Activated CD8-positive, alpha-beta memory T cell treated with anti-CD3 and anti-CD28 coated beads, Interleukin-2, amount 50 U/mL, for 4 hours (primary cell): Measurements from ENCODE around the gene ZNF541.
"Not testable (repeated sequence)": the region's sequence is repeated elsewhere in the genome, so short reads cannot be mapped to it uniquely, and the experiment has no call there.

Source experiments
- DNase-seq: peaks from one replicate; pipeline ENCODE4 v3.0.0-alpha.2; 2020

Gene ZNF541

GRCh38 chr19:47598407-47599349 is 25.7 kb upstream of the ZNF541 start:
- DNase-seq, result no peak

- DNase-seq, result no peak
Measured at GRCh38 chr19:47595944-47596343, 23.0 kb upstream of the ZNF541 start.

DNA sequence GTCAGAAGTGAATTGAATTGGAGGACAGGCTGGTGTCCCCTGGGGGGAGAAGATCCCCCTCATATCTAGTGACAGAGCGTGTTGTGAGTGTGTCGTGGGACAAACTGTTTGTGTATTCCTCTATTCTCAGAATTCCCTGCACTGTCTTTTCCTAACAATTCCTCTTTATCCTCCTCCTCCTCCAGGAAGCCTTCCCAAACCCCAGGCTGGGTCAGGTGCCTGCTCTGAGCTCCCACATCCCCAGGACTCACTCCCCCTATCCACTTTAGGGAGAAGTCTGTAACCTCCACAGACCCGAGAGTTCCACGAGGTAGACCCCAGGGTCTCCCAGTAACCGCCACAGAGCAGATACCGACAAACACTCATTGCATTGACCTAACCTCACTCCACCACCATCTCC is 20.9 kb upstream of the ZNF541 start:
- no peak for DNase-seq

DNA sequence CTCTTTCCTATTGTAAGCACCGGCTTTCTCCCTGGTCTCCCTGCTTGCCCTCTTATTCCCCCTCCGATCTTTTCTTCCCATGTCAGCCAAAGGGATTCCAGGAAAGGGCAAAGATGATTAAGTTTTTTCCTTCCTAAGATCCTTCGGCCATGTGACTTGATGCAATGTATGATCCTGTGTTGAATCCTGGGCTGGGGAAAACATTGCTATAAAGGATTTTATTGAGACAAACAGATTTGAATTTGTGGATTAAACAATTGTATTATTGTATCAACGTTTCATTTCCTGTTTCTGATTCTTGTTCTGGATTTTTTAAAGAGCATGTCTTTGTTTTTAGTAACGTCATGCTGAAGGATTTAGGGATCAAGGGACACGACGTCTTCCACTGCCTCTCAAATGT is 16.9 kb upstream of the ZNF541 start:
- no peak for DNase-seq

- DNase-seq, result no peak
Measured at GRCh38 chr19:47587295-47587694, 14.3 kb upstream of the ZNF541 start.

GRCh38 chr19:47583161-47583560 is 10.2 kb upstream of the ZNF541 start:
- DNase-seq, result not testable (repeated sequence)

DNA sequence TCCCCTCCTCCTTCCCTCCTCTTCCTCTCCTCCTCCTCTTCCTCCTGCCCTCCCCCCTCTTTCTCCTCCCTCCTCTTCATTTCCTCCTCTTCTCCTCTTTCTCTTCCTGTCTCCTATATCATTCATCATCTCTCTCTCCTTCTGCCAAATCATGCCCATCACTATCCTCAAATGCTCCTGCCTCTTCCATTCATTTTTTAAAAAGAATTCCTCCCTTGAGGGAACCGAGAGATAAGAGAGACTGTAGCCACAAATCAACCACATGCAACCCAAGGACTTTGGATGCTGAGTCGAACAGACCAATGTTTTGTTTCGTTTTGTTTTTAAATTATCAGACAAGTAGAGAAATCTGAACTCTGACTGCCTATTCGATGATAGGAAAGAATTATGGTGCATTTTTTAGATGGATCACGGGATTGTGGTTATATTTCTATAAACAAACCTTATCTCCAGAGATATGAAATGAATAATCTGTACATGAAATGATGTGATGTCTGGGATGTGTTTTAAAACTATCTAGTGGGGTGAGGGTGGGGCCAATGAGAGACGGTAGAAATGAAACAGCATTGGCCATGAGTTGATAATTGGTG is 9.5 kb upstream of the ZNF541 start:
- DNase-seq, result no peak

GRCh38 chr19:47581605-47582319 is 8.8 kb upstream of the ZNF541 start:
- no peak for DNase-seq

- DNase-seq, result no peak
Measured at GRCh38 chr19:47580397-47580796, 7.4 kb upstream of the ZNF541 start.

DNA sequence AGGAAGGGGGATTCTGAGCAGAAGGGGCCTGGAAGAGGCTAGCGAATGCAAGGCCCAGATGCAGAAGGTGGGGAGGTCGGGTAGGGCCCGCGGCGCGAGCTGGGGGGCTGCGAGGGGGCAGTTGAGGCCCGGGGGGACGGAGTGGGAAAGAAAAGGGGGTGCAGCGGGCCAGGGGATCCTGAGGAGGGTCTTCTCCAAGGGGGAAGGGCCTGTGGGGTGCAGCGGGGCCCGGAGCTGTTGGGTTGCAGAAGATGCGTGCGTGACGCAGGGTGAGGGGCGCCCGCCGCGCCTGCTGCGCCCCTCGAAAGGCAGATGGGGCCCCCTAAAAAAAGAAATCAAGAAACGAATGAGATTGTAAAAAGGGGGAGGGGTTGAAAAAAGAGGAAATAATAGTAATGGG is 313 bp downstream of the ZNF541 start:
- DNase-seq, result no peak

DNA sequence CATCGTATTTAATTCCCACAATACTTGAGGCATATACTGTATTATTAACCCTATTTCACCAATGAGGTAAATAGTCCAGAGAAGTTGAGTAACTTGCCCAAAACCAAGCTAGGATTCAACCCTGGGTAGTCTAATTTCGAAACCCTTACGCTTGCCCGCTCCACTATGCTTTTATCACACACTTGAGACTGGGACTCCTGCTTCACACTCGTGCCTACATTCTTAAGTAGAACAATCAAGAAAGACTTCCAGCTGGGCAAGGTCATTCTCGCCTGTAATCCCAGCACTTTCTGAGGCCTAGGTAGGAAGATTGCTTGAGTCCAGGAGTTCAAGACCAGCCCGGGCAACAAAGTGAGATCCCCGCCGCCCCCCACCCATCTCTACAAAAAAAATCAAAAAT is 3.6 kb downstream of the ZNF541 start:
- no peak for DNase-seq

- DNase-seq, result no peak
Measured at GRCh38 chr19:47564081-47564480, 8.9 kb downstream of the ZNF541 start.

DNA sequence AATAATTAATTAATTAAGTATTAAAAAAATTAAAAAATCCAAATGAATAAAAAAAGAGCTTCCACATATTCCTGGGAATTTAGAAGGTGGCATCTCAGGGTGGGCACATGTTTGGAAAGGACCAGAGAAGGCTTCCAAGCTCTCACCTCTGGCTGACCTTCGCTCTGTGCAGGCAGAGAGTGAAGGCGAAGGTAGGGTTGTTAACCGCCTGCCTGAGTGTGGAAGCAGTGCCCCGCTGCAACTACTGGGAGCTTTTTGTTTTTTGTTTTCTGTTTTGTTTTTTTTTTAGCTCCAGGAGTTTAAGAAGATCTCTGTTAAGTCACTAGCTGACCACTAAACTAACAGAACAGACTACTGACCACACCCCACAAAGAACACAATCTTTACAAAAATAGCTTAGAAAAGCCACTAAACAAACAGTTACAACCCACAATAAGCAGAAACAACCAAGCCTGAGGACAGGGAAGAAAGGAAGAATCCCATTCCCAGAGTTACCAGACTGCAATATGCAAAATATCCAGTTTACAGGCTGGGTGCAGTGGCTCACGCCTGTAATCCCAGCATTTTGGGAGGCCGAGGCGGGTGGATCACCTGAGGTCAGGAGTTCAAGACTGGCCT is 11.4 kb downstream of the ZNF541 start:
- no peak for DNase-seq

GRCh38 chr19:47560999-47561398 is 11.9 kb downstream of the ZNF541 start:
- no peak for DNase-seq

- no peak for DNase-seq
Measured at GRCh38 chr19:47550129-47550528, 22.8 kb downstream of the ZNF541 start.

GRCh38 chr19:47549261-47549862 is 23.6 kb downstream of the ZNF541 start:
- no peak for DNase-seq

- DNase-seq, result no peak
Measured at GRCh38 chr19:47547199-47547598, 25.7 kb downstream of the ZNF541 start.

- DNase-seq, result no peak
Measured at GRCh38 chr19:47545061-47545948, 27.6 kb downstream of the ZNF541 start.

GRCh38 chr19:47544476-47544875 is 28.5 kb downstream of the ZNF541 start:
- DNase-seq, result no peak

DNA sequence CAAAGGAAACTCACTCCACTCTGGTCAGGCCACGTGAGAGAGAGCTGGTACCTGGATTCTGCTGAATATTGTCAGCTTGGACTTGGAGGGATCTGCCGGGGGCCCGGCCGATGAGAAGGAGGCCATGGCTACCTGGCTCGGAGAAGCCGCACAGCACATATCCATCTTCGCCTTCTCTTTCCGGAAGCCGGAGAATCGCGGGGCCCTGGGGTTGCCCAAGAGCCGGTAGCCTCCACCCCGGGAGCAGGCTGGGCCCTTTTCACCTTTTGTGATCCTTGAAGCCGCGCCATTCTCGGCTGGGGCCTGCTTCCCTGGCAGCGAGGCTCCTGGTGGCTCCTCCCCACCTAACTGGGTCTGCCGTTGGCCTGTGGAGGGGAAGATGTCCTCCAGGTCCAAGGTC is 28.9 kb downstream of the ZNF541 start:
- DNase-seq, result no peak

DNA sequence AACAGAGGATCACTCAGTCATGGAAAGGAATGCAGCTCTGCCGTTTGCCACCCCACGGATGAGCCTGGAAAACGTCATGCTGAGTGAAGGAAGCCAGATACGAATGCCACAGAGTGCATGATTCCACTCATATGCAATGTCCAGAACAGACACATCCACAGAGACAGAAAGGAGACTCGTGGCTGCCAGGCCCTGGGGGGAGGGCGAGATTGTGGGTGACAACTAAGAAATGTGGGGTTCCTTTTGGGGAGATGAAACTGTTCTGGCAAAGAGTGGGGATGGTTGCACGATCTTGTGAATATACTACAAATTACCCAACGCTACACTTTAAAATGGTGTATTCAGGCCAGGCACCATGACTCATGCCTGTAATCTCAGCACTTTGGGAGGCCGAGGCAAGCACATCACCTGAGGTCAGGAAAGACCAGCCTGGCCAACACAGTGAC is 30.9 kb downstream of the ZNF541 start:
- no peak for DNase-seq

DNA sequence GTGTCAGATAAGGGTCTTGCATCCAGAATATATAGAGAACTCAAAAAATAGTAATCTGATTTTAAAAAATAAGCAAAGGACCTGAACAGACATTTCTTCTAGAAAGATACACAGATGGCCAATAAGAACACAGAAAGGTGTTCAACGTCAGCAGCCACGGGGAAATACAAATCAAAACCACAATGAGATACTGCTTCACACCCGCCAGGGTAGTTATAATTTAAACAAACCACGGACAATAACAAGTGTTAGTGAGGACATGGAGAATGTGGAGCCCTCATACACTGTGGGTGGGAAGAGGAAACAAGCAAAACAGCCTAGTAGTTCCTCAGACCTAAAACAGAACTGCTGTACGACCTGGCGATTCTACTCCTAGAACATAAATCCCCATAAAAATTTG is 31.4 kb downstream of the ZNF541 start:
- DNase-seq, result peak; percentile 29
